Measurements from ENCODE around the gene ARHGEF17.
A peak's percentile ranks its signal among the peaks of the same experiment; 100 is the strongest.

The ARHGEF17 gene

DNA sequence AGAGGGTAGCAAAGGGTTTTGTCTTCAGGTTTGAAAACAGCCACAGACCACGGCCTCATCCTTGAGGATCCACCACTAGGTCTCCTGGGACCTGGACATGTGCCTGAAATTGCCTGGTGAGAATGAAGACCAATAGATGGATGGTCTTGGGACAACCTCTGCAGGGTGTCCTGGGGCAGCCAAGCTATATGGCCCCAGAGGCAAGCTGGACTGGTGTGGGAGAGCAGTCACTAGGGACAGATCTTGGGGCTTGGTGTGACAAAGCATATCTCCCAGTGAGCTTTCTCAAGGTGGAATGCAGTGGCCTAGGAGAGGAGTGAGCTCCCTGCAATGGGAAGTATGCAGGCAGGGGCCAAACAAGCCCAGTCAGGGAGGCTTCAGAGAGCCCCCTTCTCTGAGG lies 22.4 kb upstream of the ARHGEF17 start:
- POLR2A ChIA-PET = no interaction called here
- CTCF ChIA-PET = interaction anchor here (0.6 to 16.2 kb wide), 5 partner anchors 9 to 108 kb away, joined by 4 to 340 read pairs (median 27); partner anchors contain the start of gene ARHGEF17
- no peak for TF ChIP-seq CTCF (IDR thresholded peaks at IDR 0.05; ENCODE audit: insufficient read depth, low read length, missing control alignments)
- H3K4me3 ChIP-seq (ENCODE audit: low read depth, low read length) = no peak overlapping the region
- DNase-seq (ENCODE audit: low read depth, low spot score) = no peak

GRCh38 chr11:73286240-73286810 lies 21.8 kb upstream of the ARHGEF17 start:
- CTCF ChIA-PET = interaction anchor here (1.6 to 28.8 kb wide), 7 partner anchors 9 to 100 kb away, joined by 4 to 605 read pairs (median 71); partner anchors contain the start of gene ARHGEF17
- H3K4me3 ChIP-seq (ENCODE audit: low read depth, low read length) = no peak overlapping the region
- TF ChIP-seq CTCF (IDR thresholded peaks at IDR 0.05; ENCODE audit: insufficient read depth, low read length, missing control alignments) = no peak
- POLR2A ChIA-PET = no interaction called here
- no peak for DNase-seq (ENCODE audit: low read depth, low spot score)

DNA sequence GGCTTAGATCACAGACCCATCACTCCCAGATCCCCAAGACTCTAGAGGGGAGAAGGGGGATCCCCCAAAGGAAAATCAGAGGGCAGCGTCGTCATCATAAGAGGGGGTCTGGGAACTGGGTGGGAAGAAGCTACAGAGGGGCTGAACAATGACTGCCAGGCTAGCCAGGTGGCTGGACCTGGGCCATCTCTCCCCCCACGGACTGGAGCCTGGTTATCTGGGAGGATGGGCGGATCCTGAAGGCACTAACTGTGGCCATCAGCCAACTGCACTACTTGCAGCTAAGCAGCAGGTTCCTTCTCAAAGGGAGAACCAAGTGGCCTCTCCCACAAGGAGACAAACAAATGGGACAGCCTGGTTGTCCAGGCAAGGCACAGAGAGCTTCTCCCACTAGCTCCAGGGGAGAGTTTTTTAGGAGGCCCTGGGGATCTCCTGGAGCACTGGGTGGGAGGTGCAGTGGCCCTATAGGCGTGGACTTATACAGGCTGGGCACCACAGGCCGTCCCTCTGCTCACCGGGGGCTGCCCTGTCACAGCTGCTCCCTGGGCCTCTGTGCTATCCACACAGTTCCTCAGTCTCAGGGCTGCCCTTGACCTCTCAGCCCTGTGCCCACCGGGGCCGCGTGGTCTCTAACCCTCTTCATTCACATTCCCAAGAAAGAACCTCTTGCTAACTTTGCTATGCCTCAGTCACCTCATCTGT lies 20.5 kb upstream of the ARHGEF17 start:
- ChIA-PET CTCF (interaction anchor here (1.6 to 28.8 kb wide), 17 partner anchors 8 to 562 kb away, joined by 4 to 605 read pairs (median 26); partner anchors contain the start of genes ARHGEF17 and P2RY6), POLR2A (no interaction called here)
- no peak overlapping the region for H3K4me3 ChIP-seq (ENCODE audit: low read depth, low read length)
- no peak for DNase-seq (ENCODE audit: low read depth, low spot score)
- TF ChIP-seq CTCF (IDR thresholded peaks at IDR 0.05; ENCODE audit: insufficient read depth, low read length, missing control alignments) = no peak

DNA sequence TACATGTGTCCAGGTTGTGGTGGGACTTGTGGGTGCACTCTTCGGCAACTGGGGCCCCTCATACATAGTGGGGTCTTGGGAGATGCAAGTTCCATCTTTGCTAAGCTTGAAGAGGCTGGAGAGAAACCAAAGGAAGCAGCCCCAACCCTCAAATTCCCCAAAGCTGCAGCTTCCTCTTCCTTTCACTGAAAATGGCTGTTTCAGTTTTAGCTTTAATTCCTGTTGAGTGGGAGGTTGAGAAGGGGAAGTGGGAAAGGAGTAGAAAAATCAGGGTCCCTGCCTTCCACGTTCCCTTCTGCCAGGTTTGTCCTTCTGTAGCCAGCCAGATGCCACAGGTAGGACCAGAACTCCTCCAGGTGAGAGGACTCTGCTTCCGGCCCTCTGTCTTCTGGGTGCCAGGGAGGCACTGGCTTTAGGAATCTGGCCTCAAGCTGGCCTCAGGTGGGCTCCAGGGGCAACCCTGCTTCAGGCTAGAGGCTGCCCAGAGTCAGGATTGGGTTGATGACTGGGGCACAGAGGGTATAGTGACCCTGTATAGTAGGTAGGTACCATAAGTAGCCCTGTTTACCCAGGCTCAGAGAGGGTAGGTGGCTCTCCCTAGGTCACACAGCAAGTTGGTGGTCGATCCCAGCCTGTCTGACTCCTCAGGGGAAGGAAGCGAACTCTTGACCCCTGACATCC lies 19.7 kb upstream of the ARHGEF17 start:
- no peak overlapping the region for H3K4me3 ChIP-seq (ENCODE audit: low read depth, low read length)
- TF ChIP-seq CTCF (IDR thresholded peaks at IDR 0.05; ENCODE audit: insufficient read depth, low read length, missing control alignments) = no peak
- no peak for DNase-seq (ENCODE audit: low read depth, low spot score)
- CTCF ChIA-PET = interaction anchor here (0.8 to 28.8 kb wide), 34 partner anchors 8 to 604 kb away, joined by 3 to 605 read pairs (median 8); partner anchors contain the start of genes ARHGEF17, P2RY6 and STARD10
- POLR2A ChIA-PET = interaction anchor here (1.1 kb wide), 1 partner anchor 131 kb away, joined by 3 read pairs; no protein-coding TSS in a partner anchor

GRCh38 chr11:73288873-73289707 lies 19.0 kb upstream of the ARHGEF17 start:
- ChIA-PET CTCF (interaction anchor here (0.7 to 28.8 kb wide), 49 partner anchors 9 to 605 kb away, joined by 3 to 605 read pairs (median 5); partner anchors contain the start of genes ARHGEF17, P2RY6 and STARD10), POLR2A (interaction anchor here (1.1 kb wide), 1 partner anchor 132 kb away, joined by 3 read pairs; no protein-coding TSS in a partner anchor)

More at GRCh38 chr11:73288873-73289707, 19.0 kb upstream of the ARHGEF17 start:
- no peak for DNase-seq (ENCODE audit: low read depth, low spot score)
- TF ChIP-seq CTCF (IDR thresholded peaks at IDR 0.05; ENCODE audit: insufficient read depth, low read length, missing control alignments) = peak; percentile 97
- H3K4me3 ChIP-seq (ENCODE audit: low read depth, low read length) = no peak overlapping the region

Measured in AG04449 (cell line).